Retinal pigment epithelial cell (primary cell): ENCODE data around the gene OGFOD1.

Source experiments
- DNase-seq: peaks from one replicate; pipeline ENCODE4 v3.0.0-alpha.2; 2010; ENCODE audit warnings: low read depth
- H3K4me3 ChIP-seq: 2 replicates; pipeline ENCODE4 v1.5.1; 2011; ENCODE audit warnings: mild to moderate bottlenecking, low read length, control low read depth, moderate library complexity
- TF ChIP-seq, protein P1 (sequence below): conservative IDR thresholded peaks from 2 replicates; pipeline ENCODE4 v1.5.1; 2011; ENCODE audit warnings: low read depth, low read length, control low read depth, inconsistent platforms

The OGFOD1 gene

DNA sequence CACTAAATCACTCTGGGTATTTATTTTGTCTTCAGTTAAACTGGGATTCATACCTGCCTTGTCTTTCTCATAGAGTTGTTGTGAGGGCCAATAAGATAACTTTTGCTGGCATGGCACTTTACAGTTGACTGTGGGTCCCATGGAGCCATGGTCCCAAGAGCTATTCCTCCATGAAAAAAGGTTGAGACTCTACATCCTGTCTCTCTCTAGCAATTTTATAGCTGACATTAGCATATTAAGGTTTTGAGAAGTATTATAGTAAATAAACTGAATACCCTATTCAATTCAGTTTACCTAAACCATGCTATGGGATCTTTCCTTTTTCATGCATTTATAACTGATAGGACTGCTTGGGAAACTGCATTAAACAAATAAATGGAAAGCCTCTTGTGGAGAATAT, 17.4 kb downstream of the OGFOD1 start:
- TF ChIP-seq, protein P1, sequence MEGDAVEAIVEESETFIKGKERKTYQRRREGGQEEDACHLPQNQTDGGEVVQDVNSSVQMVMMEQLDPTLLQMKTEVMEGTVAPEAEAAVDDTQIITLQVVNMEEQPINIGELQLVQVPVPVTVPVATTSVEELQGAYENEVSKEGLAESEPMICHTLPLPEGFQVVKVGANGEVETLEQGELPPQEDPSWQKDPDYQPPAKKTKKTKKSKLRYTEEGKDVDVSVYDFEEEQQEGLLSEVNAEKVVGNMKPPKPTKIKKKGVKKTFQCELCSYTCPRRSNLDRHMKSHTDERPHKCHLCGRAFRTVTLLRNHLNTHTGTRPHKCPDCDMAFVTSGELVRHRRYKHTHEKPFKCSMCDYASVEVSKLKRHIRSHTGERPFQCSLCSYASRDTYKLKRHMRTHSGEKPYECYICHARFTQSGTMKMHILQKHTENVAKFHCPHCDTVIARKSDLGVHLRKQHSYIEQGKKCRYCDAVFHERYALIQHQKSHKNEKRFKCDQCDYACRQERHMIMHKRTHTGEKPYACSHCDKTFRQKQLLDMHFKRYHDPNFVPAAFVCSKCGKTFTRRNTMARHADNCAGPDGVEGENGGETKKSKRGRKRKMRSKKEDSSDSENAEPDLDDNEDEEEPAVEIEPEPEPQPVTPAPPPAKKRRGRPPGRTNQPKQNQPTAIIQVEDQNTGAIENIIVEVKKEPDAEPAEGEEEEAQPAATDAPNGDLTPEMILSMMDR = no peak
- no peak for DNase-seq

DNA sequence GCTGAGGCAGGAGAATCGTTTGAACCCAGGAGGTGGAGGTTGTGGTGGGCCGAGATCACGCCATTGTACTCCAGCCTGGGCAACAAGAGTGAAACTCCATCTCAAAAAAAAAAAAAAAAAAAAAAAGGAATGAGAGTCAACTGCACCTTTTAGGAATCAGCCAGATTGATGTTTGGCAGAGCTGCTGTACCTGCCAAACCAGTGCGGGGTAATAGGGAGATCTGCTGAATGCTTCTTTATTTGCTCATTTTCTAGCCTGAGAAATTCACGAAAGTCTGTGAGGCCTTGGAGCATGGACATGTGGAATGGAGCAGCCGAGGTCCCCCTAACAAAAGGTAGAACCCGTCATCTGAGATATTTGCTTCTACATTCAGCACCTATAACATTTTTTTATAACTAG, 18.4 kb downstream of the OGFOD1 start:
- H3K4me3 ChIP-seq = no peak overlapping the region
- TF ChIP-seq, protein P1 = no peak
- DNase-seq = no peak

More for the DNA sequence above, 17.4 kb downstream of the OGFOD1 start:
- no peak overlapping the region for H3K4me3 ChIP-seq

DNA sequence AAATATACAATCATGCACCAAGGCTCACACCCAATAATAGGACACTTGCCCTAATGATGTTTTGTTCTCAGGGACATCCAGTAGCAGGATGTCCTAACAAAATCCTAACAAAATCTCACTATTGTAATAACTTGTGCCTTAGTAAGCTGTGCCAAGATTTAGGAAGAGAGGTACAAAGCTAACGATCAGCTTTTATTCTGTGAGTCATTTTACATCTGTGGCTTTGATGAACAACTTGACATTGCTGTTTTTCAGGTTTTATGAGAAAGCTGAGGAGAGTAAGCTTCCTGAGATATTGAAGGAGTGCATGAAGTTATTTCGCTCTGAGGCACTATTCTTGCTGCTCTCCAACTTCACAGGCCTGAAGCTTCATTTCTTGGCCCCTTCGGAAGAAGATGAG, 18.9 kb downstream of the OGFOD1 start:
- TF ChIP-seq, protein P1 = no peak
- no peak overlapping the region for H3K4me3 ChIP-seq
- no peak for DNase-seq

DNA sequence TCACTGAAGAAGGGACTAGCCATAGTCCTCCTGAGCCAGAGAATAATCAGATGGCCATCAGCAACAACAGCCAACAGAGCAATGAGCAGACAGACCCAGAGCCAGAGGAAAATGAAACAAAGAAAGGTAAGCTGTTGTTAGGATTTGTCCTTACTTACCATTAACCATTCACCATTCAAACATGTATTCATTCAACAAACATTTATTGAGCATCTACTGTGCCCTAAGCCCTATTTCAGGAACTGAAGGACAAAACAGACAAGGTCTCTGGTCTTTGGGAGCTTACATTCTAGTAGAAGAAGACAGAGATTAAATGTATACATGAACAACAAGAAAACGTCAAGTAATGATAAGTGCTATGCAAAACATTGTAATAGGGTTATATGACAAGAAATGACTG, 19.3 kb downstream of the OGFOD1 start:
- no peak overlapping the region for H3K4me3 ChIP-seq
- TF ChIP-seq, protein P1 = no peak
- no peak for DNase-seq

DNA sequence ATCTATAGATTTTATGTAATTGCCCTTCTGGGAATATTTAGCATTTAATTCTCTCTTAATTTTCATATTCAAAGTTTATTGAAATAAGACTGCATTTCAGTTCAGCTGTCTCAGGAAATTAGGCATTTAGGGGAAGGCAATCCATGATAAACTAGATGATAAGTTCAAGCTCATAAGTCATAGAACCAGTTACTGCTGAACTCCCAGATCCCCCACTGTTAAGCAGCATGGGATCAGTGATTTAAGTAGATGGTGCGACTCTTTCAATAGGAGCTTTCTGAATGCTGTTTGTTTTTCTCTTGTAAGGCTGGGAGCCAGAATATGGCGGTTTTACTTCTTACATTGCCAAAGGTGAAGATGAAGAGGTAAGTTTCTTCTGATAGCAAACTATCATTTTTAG, 23.8 kb downstream of the OGFOD1 start:
- H3K4me3 ChIP-seq = no peak overlapping the region
- DNase-seq = no peak
- TF ChIP-seq, protein P1 = no peak

DNA sequence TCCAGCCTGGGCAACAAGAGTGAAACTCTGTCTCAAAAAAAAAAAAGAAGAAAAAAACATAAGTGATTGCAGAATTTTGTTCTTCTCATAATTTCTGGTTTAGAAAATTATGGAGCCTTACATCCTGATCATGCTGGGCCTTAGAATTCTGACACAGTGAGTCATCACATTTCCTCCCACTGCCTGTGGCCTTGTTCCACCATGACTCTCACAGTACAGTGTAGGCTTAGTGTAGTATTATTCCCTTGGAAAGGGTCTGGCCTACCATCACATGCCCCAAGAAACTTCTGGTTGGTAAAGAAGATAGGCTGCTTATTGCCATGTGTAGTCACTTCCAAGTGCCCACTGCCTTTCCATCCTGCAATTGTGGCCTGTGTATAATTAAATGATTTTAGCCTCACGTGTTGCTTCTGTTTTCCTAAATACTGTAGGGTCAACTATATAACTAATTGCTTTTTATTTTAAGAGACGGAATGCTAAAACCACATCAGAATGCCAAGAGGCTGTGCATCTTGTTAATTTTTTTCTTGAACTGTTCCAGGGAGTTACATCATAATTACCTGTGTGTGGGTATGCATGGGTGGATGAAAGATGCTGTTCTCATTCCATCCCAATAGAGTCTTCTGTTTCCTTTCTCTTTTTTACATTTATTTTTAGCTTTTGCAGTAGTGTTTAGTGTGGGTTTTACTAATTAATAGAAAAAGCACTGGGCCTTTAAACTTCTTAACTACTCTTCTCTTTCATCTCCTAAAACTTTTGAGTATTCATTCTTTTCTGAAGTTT, 25.9 kb downstream of the OGFOD1 start:
- peak; percentile 78 for DNase-seq
- H3K4me3 ChIP-seq = no peak overlapping the region
- TF ChIP-seq, protein P1 = no peak
